Endothelial cell of umbilical vein (primary cell): ENCODE measurements around the gene LDLRAD3. TPM values are rescaled to one million over a fixed set of nuclear protein-coding genes. Genes with fewer than 3 reads are reported as not detected.

Source experiments
- BruUV-seq: library from RNA; stranded (reverse); fragments of 400-500 nt; replicated peaks from 2 replicates; lab custom pipeline; 2021; lab: Mats Ljungman, UMichigan
- CTCF ChIA-PET: fragments of 300-600, 350-600 bp; sonication (Branson Sonifier 250); formaldehyde crosslinking; loops from one replicate; lab custom pipeline; 2021; ENCODE audit warnings: antibody characterized with exemption, inconsistent platforms; lab: Charles Lee
- POLR2A ChIA-PET: fragments of 300-600, 350-600 bp; sonication (Branson Sonifier 250); formaldehyde crosslinking; loops from one replicate; lab custom pipeline; 2021; ENCODE audit warnings: antibody characterized with exemption, inconsistent platforms; lab: Charles Lee
- DNase-seq: peaks from one replicate; pipeline ENCODE4 v3.0.0-alpha.2; 2011; ENCODE audit warnings: low read depth, low spot score
- FAIRE-seq: peaks from 2 replicates; lab custom pipeline; 2011; peaks lifted over from hg19 to GRCh38; lab: Jason Lieb, UNC
- H2AFZ ChIP-seq: 2 replicates; pipeline ENCODE4 v1.6.0; 2012; ENCODE audit warnings: low read depth, low read length, control low read depth, inconsistent platforms
- H3K27ac ChIP-seq: 2 replicates; pipeline ENCODE4 v1.5.1; 2011; ENCODE audit warnings: low read depth, mild to moderate bottlenecking, control low read depth, low read length, moderate library complexity; ENCODE audit not compliant: insufficient read depth
- H3K27me3 ChIP-seq, 2 experiments: 2 replicates each; pipeline versions ENCODE4 v1.6.0 to v1.6.1; 2011; ENCODE audit warnings: low read length in 2 of 2, mixed read lengths in 1 of 2; ENCODE audit not compliant: control insufficient read depth in 2 of 2, insufficient read depth in 2 of 2
- H3K36me3 ChIP-seq, 2 experiments: 2 replicates in 1 of 2; 3 replicates in 1 of 2; pipeline ENCODE4 v1.5.1; 2011; ENCODE audit warnings: low read length in 2 of 2, mild to moderate bottlenecking in 1 of 2, moderate library complexity in 1 of 2; ENCODE audit not compliant: control insufficient read depth in 2 of 2, insufficient read depth in 2 of 2; ENCODE audit errors: extremely low read depth in 1 of 2
- H3K4me1 ChIP-seq: 3 replicates; pipeline ENCODE4 v1.5.1; 2011; ENCODE audit warnings: mild to moderate bottlenecking, low read length; ENCODE audit not compliant: control insufficient read depth, insufficient read depth; ENCODE audit errors: extremely low read depth
- H3K4me2 ChIP-seq: 2 replicates; pipeline ENCODE4 v1.6.1; 2011; ENCODE audit warnings: low read length, control low read depth, mixed read lengths; ENCODE audit not compliant: insufficient read depth
- H3K4me3 ChIP-seq, 3 experiments: fragments of 200-600 bp in 1 of 3; sonication (generic), shearing (Covaris generic) in 1 of 3; replicated peaks in 1 of 3; 2 replicates each; pipeline ENCODE4 v1.5.1; 2011 to 2016; ENCODE audit warnings: control low read depth in 3 of 3, low read length in 3 of 3, mild to moderate bottlenecking in 2 of 3, inconsistent platforms in 1 of 3, low read depth in 1 of 3, moderate library complexity in 1 of 3; ENCODE audit not compliant: insufficient read depth in 1 of 3
- H3K79me2 ChIP-seq: 2 replicates; pipeline ENCODE4 v1.6.0; 2012; ENCODE audit warnings: low read length, inconsistent platforms; ENCODE audit not compliant: control insufficient read depth, insufficient read depth
- H3K9ac ChIP-seq: replicated peaks from 2 replicates; pipeline ENCODE3; 2011; ENCODE audit warnings: low read length, control low read depth; ENCODE audit not compliant: insufficient read depth; ENCODE audit errors: extremely low read depth
- H3K9me1 ChIP-seq: replicated peaks from 3 replicates; pipeline ENCODE4 v1.6.0; 2011; ENCODE audit warnings: mild to moderate bottlenecking, low read length; ENCODE audit not compliant: control insufficient read depth, insufficient read depth; ENCODE audit errors: extremely low read depth
- H3K9me3 ChIP-seq: replicated peaks from 2 replicates; pipeline ENCODE4 v1.5.1; 2012; ENCODE audit warnings: low read length, inconsistent platforms; ENCODE audit not compliant: control insufficient read depth, insufficient read depth
- H4K20me1 ChIP-seq: replicated peaks from 2 replicates; pipeline ENCODE3; 2011; ENCODE audit warnings: mild to moderate bottlenecking, low read length; ENCODE audit not compliant: control insufficient read depth, insufficient read depth; ENCODE audit errors: extremely low read depth
- EZH2 ChIP-seq: IDR thresholded peaks from 2 replicates; pipeline ENCODE4 v1.6.1; 2012; ENCODE audit warnings: borderline replicate concordance, low read depth, mild to moderate bottlenecking, moderate library complexity, low read length, inconsistent platforms; ENCODE audit not compliant: severe bottlenecking
- FOS ChIP-seq: IDR thresholded peaks from 2 replicates; pipeline ENCODE4 v1.6.1; 2011; ENCODE audit warnings: mild to moderate bottlenecking, low read length, moderate library complexity, borderline replicate concordance; ENCODE audit not compliant: insufficient read depth
- GATA2 ChIP-seq: IDR thresholded peaks from 2 replicates; pipeline ENCODE4 v1.7.0; 2011; ENCODE audit warnings: low read depth, mild to moderate bottlenecking, moderate library complexity, mixed read lengths, low read length; ENCODE audit not compliant: insufficient read length, insufficient read depth
- JUN ChIP-seq: IDR thresholded peaks from 2 replicates; pipeline ENCODE4 v1.6.1; 2011; ENCODE audit warnings: borderline replicate concordance, low read depth; ENCODE audit not compliant: insufficient read length, insufficient read depth
- MYC ChIP-seq: IDR thresholded peaks from one replicate; pipeline ENCODE4 v1.6.1; 2011; ENCODE audit warnings: mild to moderate bottlenecking, low read depth, low read length
- POLR2A ChIP-seq: IDR thresholded peaks from 2 replicates; pipeline ENCODE4 v1.6.1; 2012; ENCODE audit warnings: low read depth, mild to moderate bottlenecking, control low read depth, low read length
- POLR2AphosphoS5 ChIP-seq: IDR thresholded peaks from 2 replicates; pipeline ENCODE4 v1.6.1; 2012; ENCODE audit warnings: low read depth, mild to moderate bottlenecking, control low read depth, low read length, moderate library complexity; ENCODE audit not compliant: insufficient read depth
- dilution Hi-C: fragments of 300-500 bp; cut with MboI; formaldehyde crosslinking; loops from one replicate; pipeline ENCODE4 v1.15.0; 2019; ENCODE audit warnings: low sequenced_read_pairs; ENCODE audit not compliant: extremely low pct_ligation_motif_present
- intact Hi-C: fragments of 100-400 bp; cut with micrococcal nuclease; formaldehyde crosslinking; loops from one replicate; pipeline ENCODE4 v1.10.0; 2022
- polyA plus RNA-seq, 4 experiments: library from polyadenylated mRNA; depleted of rRNA in 3 of 4; stranded (reverse) in 3 of 4; unstranded in 1 of 4; fragments of >200 nt; gene quantifications; 2 replicates each; pipeline versions ENCODE4 v1.2.1 to v1.2.3, GENCODE V29; 2011 to 2012; ENCODE audit warnings: missing spikeins in 1 of 4
- total RNA-seq: library from RNA; stranded (reverse); gene quantifications from 2 replicates; pipeline ENCODE4 v1.2.3, GENCODE V29; 2021
- TF ChIP-seq, protein P1 (sequence below), 2 donors: IDR thresholded peaks; 1 replicate in 1 of 2; 2 replicates in 1 of 2; pipeline ENCODE4 v1.5.1; 2011; ENCODE audit warnings: low read length in 2 of 2, mild to moderate bottlenecking in 2 of 2, moderate library complexity in 2 of 2, control low read depth in 1 of 2, inconsistent platforms in 1 of 2, low read depth in 1 of 2; ENCODE audit not compliant: insufficient read depth in 1 of 2; ENCODE audit errors: extremely low read depth in 1 of 2
- TF ChIP-seq, protein P2 (sequence below): IDR thresholded peaks from 2 replicates; pipeline ENCODE4 v1.6.1; 2011; ENCODE audit not compliant: insufficient read depth, insufficient read length

The LDLRAD3 gene
- total and polyA plus RNA-seq, 2 donors (not counting 3 experiments of a cell fraction or from before 2014, with no cell fraction given) = 17.9 to 25.1 TPM

DNA sequence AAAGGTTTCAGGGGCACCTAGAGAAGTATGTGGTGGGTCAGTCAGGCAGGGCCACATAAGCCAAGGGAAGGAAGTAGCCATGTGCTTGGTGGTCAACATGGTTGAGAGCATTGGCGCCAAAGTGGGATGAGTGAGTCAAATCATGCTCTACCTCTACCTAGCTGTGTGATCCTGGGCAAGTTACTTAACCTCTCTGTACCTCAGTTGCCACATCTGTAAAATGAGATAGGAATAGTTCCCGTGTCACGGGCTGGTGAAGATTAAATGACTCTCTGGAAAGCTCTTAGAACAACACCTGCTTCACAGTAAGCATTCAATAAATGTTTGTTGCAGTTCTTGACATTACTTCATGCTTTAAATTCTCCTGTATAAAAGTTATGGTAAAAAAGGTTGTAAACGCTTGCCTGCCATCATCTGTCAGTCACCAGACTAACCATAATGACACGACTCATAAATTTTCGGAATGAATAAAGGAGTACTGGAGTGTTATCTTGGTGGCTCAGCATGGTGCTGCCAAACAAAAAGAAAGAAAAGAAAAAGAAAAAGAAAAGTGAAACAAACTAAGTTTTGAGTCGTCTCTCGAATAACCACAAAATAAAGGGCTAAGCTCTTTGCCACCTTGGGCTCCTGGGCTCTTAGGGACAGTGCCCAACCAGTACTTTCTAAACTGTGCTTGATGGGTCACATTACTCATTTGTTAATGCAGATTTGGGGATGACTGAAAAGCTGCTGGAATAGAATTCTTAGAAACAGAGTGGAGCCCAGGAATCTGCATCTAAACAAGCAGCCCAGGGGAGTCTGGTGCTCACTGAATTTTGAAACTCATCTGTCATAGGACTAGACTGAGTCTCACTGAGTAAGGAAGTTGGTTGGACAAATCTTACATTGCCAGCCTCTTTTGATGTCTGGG is 107.6 kb downstream of the LDLRAD3 start:
- Histone ChIP-seq H3K9ac (no peak overlapping the region), H3K4me1 (peaks cover under 1% of the 10 kb centered on the region), H3K9me3 (no peaks in the 10 kb centered on the region), H3K4me3 (no peak overlapping the region), H3K27me3 (no peaks in the 10 kb centered on the region), H3K4me2 (no peak overlapping the region), H3K79me2 (no peaks in the 10 kb centered on the region), H3K27ac (no peak overlapping the region), H4K20me1 (no peaks in the 10 kb centered on the region), H3K36me3 (no peaks in the 10 kb centered on the region), H2AFZ (no peak overlapping the region), H3K9me1 (no peaks in the 10 kb centered on the region)
- CTCF ChIA-PET = interaction anchor here (0.7 to 2.9 kb wide), 4 partner anchors 8 to 207 kb away, joined by 3 to 8 read pairs (median 6); no protein-coding TSS in a partner anchor
- POLR2A ChIA-PET = no interaction called here
- intact Hi-C loops (no loop called here), dilution Hi-C loops (no loop called here)
- FAIRE-seq (no peak), DNase-seq (no peak)
- no TSS peak for BruUV-seq
- TF ChIP-seq FOS (no peak), POLR2AphosphoS5 (no peak), EZH2 (no peak), MYC (no peak), JUN (no peak), GATA2 (no peak), POLR2A (no peak)
- TF ChIP-seq, protein P1, sequence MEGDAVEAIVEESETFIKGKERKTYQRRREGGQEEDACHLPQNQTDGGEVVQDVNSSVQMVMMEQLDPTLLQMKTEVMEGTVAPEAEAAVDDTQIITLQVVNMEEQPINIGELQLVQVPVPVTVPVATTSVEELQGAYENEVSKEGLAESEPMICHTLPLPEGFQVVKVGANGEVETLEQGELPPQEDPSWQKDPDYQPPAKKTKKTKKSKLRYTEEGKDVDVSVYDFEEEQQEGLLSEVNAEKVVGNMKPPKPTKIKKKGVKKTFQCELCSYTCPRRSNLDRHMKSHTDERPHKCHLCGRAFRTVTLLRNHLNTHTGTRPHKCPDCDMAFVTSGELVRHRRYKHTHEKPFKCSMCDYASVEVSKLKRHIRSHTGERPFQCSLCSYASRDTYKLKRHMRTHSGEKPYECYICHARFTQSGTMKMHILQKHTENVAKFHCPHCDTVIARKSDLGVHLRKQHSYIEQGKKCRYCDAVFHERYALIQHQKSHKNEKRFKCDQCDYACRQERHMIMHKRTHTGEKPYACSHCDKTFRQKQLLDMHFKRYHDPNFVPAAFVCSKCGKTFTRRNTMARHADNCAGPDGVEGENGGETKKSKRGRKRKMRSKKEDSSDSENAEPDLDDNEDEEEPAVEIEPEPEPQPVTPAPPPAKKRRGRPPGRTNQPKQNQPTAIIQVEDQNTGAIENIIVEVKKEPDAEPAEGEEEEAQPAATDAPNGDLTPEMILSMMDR (IDR thresholded peaks at IDR 0.05; ENCODE audit: extremely low read depth in 1 of 2, insufficient read depth in 1 of 2, low read depth in 1 of 2, low read length in 2 of 2) = no peak
- TF ChIP-seq, protein P2, sequence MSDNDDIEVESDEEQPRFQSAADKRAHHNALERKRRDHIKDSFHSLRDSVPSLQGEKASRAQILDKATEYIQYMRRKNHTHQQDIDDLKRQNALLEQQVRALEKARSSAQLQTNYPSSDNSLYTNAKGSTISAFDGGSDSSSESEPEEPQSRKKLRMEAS = no peak
